ENCODE measurements around the gene IFT122. TPM values are rescaled to one million over a fixed set of nuclear protein-coding genes. Genes with fewer than 3 reads are reported as not detected.

IFT122 gene
- total and polyA plus RNA-seq, 2 donors from 2014 or later, result 18.4 to 59.2 TPM

DNA sequence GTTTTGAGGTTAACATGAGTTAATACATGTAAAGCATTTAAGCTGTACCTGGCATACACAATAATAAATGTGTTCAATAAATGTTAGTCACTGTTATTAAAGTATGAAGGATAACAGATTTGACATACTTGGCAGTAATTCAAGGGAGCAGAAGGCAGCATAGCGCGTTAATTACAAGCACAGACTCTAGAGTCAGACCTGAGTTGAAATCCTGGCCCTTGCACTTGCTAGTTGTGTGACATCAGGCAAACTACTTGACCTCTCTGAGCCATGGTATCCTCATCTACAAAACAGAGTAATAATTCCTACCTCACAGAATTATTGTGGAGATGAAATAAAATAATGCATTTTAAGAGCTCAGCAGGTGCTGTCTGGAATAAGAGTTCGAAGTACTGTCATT is 5.4 kb downstream of the IFT122 start:
- H3K9me3 ChIP-seq (ENCODE audit: control insufficient read depth in 2 of 3, insufficient read depth in 1 of 3, low read length in 3 of 3), result no peaks in the 10 kb centered on the region
- TF ChIP-seq, protein P1, sequence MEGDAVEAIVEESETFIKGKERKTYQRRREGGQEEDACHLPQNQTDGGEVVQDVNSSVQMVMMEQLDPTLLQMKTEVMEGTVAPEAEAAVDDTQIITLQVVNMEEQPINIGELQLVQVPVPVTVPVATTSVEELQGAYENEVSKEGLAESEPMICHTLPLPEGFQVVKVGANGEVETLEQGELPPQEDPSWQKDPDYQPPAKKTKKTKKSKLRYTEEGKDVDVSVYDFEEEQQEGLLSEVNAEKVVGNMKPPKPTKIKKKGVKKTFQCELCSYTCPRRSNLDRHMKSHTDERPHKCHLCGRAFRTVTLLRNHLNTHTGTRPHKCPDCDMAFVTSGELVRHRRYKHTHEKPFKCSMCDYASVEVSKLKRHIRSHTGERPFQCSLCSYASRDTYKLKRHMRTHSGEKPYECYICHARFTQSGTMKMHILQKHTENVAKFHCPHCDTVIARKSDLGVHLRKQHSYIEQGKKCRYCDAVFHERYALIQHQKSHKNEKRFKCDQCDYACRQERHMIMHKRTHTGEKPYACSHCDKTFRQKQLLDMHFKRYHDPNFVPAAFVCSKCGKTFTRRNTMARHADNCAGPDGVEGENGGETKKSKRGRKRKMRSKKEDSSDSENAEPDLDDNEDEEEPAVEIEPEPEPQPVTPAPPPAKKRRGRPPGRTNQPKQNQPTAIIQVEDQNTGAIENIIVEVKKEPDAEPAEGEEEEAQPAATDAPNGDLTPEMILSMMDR (IDR thresholded peaks at IDR 0.05; ENCODE audit: borderline replicate concordance, extremely low read depth, insufficient read depth), result no peak
- intact Hi-C loops (cut with DNase I), result no loop called here

DNA sequence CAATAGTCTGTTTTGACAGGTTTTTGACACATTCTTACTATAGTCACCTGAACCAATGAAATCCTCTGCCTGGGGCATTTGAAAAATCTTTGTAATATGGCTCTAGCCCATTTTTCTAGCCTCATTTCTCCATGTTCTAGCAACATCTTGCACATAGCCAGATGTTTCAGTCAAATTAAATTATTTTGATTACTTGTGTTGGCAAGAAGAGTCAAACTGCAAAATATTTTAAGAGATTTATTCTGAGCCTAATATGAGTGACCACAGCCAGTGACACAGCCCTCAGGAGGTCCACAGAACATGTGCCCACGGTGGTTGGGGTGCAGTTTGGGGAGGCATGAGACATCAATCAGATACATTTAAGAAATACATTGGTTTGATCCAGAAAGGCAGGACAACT is 6.9 kb downstream of the IFT122 start:
- Histone ChIP-seq H3K27me3 (ENCODE audit: control insufficient read depth, insufficient read depth, low read length) (no peaks in the 10 kb centered on the region), H3K27ac (ENCODE audit: low read depth in 2 of 2, low read length in 2 of 2) (peak overlapping the region; percentile 9 to 41), H3K4me1 (ENCODE audit: control insufficient read depth in 2 of 3, insufficient read depth in 2 of 3, low read depth in 1 of 3, low read length in 3 of 3) (peaks cover 10 to 20% (median 10%) of the 10 kb centered on the region in 3 donors), H3K36me3 (ENCODE audit: control insufficient read depth in 2 of 3, insufficient read depth in 3 of 3, low read length in 3 of 3) (peaks cover 0 to 2% (median 0%) of the 10 kb centered on the region in 3 donors), H3K4me3 (ENCODE audit: low read length in 3 of 3) (peak overlapping the region in 1 of 3 donors; percentile 46), H3K9me3 (ENCODE audit: control insufficient read depth in 2 of 3, insufficient read depth in 1 of 3, low read length in 3 of 3) (no peaks in the 10 kb centered on the region), H3K9ac (ENCODE audit: low read length in 3 of 3) (no peak overlapping the region)
- DNase-seq (no peak), FAIRE-seq (no peak)
- intact Hi-C loops (cut with DNase I), result no loop called here
- TF ChIP-seq, protein P1 (IDR thresholded peaks at IDR 0.05; ENCODE audit: borderline replicate concordance, extremely low read depth, insufficient read depth), result no peak

More for the DNA sequence above, 5.4 kb downstream of the IFT122 start:
- Histone ChIP-seq H3K4me3 (ENCODE audit: low read length in 3 of 3) (no peak overlapping the region), H3K9ac (ENCODE audit: low read length in 3 of 3) (no peak overlapping the region), H3K27ac (ENCODE audit: low read depth in 2 of 2, low read length in 2 of 2) (no peak overlapping the region), H3K36me3 (ENCODE audit: control insufficient read depth in 2 of 3, insufficient read depth in 3 of 3, low read length in 3 of 3) (no peaks in the 10 kb centered on the region), H3K27me3 (ENCODE audit: control insufficient read depth, insufficient read depth, low read length) (no peaks in the 10 kb centered on the region), H3K4me1 (ENCODE audit: control insufficient read depth in 2 of 3, insufficient read depth in 2 of 3, low read depth in 1 of 3, low read length in 3 of 3) (peaks cover 13 to 32% (median 23%) of the 10 kb centered on the region in 3 donors)
- FAIRE-seq (no peak), DNase-seq (no peak)

DNA sequence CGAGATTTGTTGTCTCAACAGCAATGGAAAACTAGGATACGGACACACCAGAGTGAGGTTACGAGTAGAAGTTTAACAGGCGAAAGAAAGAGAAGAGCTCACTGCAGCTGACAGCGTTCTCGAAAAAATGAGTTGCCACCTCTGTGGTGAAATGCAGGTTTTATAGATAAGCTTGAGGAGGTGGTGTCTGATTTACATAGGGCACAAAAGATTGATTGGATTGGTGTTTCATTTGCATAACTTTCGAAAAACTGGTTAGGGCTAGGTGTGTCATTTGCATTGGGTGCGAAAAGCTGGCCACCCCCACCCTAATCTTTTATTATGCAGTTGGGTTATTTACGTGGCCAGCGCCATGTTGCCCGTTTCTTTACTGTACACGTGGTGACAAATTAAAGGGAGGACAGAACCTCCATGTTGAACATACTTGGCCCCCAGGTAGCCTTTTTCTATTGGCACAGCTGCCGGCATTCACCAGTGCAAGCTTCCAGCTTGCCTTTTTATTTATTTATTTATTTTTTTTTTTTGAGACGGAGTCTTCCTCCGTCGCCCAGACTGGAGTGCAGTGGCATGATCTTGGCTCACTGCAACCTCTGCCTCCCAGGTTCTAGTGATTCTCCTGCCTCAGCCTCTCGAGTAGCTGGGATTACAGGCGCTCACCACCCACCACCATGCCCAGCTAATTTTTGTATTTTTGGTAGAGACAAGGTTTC is 8.3 kb downstream of the IFT122 start:
- Histone ChIP-seq H3K27ac (ENCODE audit: low read depth in 2 of 2, low read length in 2 of 2) (peak overlapping the region; percentile 3 to 53), H3K36me3 (ENCODE audit: control insufficient read depth in 2 of 3, insufficient read depth in 3 of 3, low read length in 3 of 3) (peaks cover 0 to 12% (median 2%) of the 10 kb centered on the region in 3 donors), H3K9ac (ENCODE audit: low read length in 3 of 3) (no peak overlapping the region), H3K4me1 (ENCODE audit: control insufficient read depth in 2 of 3, insufficient read depth in 2 of 3, low read depth in 1 of 3, low read length in 3 of 3) (peaks cover 5 to 14% (median 10%) of the 10 kb centered on the region in 3 donors), H3K9me3 (ENCODE audit: control insufficient read depth in 2 of 3, insufficient read depth in 1 of 3, low read length in 3 of 3) (no peaks in the 10 kb centered on the region), H3K4me3 (ENCODE audit: low read length in 3 of 3) (peak overlapping the region in 1 of 3 donors; percentile 46), H3K27me3 (ENCODE audit: control insufficient read depth, insufficient read depth, low read length) (no peaks in the 10 kb centered on the region)
- DNase-seq (peak in 2 of 5 donors; percentile 41 to 55), FAIRE-seq (peak; percentile 30)
- intact Hi-C loops (cut with DNase I), result no loop called here
- TF ChIP-seq, protein P1 (IDR thresholded peaks at IDR 0.05; ENCODE audit: borderline replicate concordance, extremely low read depth, insufficient read depth), result no peak
